Gastrocnemius medialis (tissue), 4 donors: ENCODE measurements around the gene HPCA. TPM values are rescaled to one million over a fixed set of nuclear protein-coding genes. Genes with fewer than 3 reads are reported as not detected.

Source experiments
- ATAC-seq, 2 donors: fragments of 150-250 bp; one replicate each; pipeline ENCODE4 v1.9.1; 2016
- DNase-seq, 2 donors: peaks; one replicate each; pipeline ENCODE4 v3.0.0-alpha.2; 2019
- H3K27ac ChIP-seq, 4 donors: fragments of 200-600 bp; sonication (generic); 1 replicate in 1 of 4; 2 replicates in 3 of 4; pipeline ENCODE4 v1.5.1; 2016 to 2018; ENCODE audit warnings: mild to moderate bottlenecking in 2 of 4, moderate library complexity in 1 of 4
- H3K27me3 ChIP-seq, 3 donors: fragments of 200-600 bp; sonication (generic) in 2 of 3; 1 replicate in 1 of 3; 2 replicates in 2 of 3; pipeline versions ENCODE4 v1.5.1 to v1.6.0; 2016 to 2019; ENCODE audit warnings: mild to moderate bottlenecking in 1 of 3, moderate library complexity in 1 of 3
- H3K36me3 ChIP-seq, 2 donors: fragments of 200-600 bp; sonication (generic) in 1 of 2; one replicate each; pipeline ENCODE4 v1.5.1; 2017 to 2018
- H3K4me1 ChIP-seq, 2 donors: fragments of 200-600 bp; sonication (generic) in 1 of 2; one replicate each; pipeline ENCODE4 v1.5.1; 2016 to 2017; ENCODE audit warnings: mild to moderate bottlenecking in 2 of 2
- H3K4me3 ChIP-seq, 4 donors: fragments of 200-600 bp; sonication (generic) in 3 of 4; 1 replicate in 1 of 4; 2 replicates in 3 of 4; pipeline ENCODE4 v1.5.1; 2016 to 2019; ENCODE audit warnings: mild to moderate bottlenecking in 2 of 4
- H3K9me3 ChIP-seq, 3 donors: fragments of 200-600 bp; sonication (generic) in 2 of 3; 1 replicate in 1 of 3; 2 replicates in 2 of 3; pipeline ENCODE4 v1.5.1; 2016 to 2019
- POLR2A ChIP-seq, 2 donors: fragments of 450-650 bp; IDR thresholded peaks; one replicate each; pipeline ENCODE4 v1.6.1; 2017; ENCODE audit warnings: antibody characterized with exemption in 2 of 2, mild to moderate bottlenecking in 2 of 2, moderate library complexity in 2 of 2
- in situ Hi-C, 4 donors: fragments of 200-750 bp; cut with MboI; loops; one replicate each; pipeline versions ENCODE4 v1.15.0 to v1.8.0; 2017; ENCODE audit warnings: low sequenced_read_pairs in 4 of 4
- intact Hi-C: fragments of 100-400 bp; cut with DNase I; formaldehyde crosslinking; loops from one replicate; pipeline ENCODE4 v1.15.1; 2023; ENCODE audit warnings: low total_unique reads
- total RNA-seq, 4 donors: library from RNA; depleted of rRNA; stranded (reverse); fragments of >200 nt; gene quantifications; one replicate each; pipeline versions ENCODE4 v1.1.0 to v1.2.3, GENCODE V29; 2016
- TF ChIP-seq, protein P1 (sequence below), 5 experiments: fragments of 450-650 bp in 3 of 5; fragments of 200-600 bp in 2 of 5; sonication (generic) in 2 of 5; IDR thresholded peaks in 4 of 5; conservative IDR thresholded peaks in 1 of 5; 1 replicate in 4 of 5; 2 replicates in 1 of 5; pipeline ENCODE4 v1.5.1; 2016 to 2019; ENCODE audit warnings: antibody characterized with exemption in 5 of 5, mild to moderate bottlenecking in 3 of 5, moderate library complexity in 3 of 5

HPCA gene
- total RNA-seq, 4 donors from 2014 or later = not detected

DNA sequence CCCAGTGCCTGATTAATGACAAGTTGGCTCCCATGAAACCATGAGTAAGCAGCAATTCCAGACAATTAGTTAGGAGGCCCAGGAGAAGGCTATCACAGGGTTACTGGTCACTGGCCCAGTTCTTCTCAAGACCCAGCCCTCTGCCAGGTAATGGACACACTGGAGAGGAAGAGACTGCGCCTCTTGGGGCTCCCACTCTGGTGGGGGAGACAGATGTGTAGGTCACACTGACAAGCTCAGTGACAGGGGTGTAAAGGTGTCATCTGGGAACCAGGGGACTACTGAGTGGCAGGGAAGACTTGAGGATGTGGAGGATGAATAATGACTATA lies 4.9 kb downstream of the HPCA start:
- DNase-seq (no peak), ATAC-seq (no peak)
- in situ Hi-C loops (no loop called here), intact Hi-C loops (no loop called here)
- H3K36me3 ChIP-seq = no peaks in the 10 kb centered on the region
- no peaks in the 10 kb centered on the region for H3K9me3 ChIP-seq
- no peak overlapping the region for H3K4me3 ChIP-seq
- peaks cover 6 to 9% of the 10 kb centered on the region in 2 donors for H3K4me1 ChIP-seq
- H3K27ac ChIP-seq = no peak overlapping the region
- peaks cover 39 to 47% (median 43%) of the 10 kb centered on the region in 3 donors for H3K27me3 ChIP-seq
- TF ChIP-seq, protein P1, sequence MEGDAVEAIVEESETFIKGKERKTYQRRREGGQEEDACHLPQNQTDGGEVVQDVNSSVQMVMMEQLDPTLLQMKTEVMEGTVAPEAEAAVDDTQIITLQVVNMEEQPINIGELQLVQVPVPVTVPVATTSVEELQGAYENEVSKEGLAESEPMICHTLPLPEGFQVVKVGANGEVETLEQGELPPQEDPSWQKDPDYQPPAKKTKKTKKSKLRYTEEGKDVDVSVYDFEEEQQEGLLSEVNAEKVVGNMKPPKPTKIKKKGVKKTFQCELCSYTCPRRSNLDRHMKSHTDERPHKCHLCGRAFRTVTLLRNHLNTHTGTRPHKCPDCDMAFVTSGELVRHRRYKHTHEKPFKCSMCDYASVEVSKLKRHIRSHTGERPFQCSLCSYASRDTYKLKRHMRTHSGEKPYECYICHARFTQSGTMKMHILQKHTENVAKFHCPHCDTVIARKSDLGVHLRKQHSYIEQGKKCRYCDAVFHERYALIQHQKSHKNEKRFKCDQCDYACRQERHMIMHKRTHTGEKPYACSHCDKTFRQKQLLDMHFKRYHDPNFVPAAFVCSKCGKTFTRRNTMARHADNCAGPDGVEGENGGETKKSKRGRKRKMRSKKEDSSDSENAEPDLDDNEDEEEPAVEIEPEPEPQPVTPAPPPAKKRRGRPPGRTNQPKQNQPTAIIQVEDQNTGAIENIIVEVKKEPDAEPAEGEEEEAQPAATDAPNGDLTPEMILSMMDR (IDR thresholded peaks at IDR 0.05 in 4 of 5, conservative IDR thresholded peaks at IDR 0.05 in 1 of 5) = no peak
- TF ChIP-seq POLR2A (IDR thresholded peaks at IDR 0.05) = no peak

DNA sequence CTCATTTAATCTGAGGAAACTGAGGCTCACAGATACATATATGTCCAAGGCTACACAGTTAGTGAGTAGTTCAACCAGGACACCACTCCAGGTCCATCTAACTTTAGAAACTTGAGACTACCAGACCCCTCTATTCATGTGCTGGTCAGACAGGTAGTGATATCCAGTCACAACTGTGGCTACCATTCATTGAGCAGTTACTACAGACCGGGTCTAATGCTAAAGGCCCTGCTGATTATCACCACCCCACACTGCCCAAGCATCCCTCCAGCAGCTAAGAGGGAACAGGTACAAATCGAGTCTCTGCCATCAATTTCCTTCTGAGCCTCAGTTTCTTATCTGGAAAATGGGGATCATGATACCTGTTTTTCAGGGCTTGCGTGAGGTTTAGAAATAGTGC lies 5.3 kb downstream of the HPCA start:
- Histone ChIP-seq H3K4me3 (no peak overlapping the region), H3K9me3 (no peaks in the 10 kb centered on the region), H3K36me3 (no peaks in the 10 kb centered on the region), H3K27ac (no peak overlapping the region), H3K4me1 (peaks cover 6 to 9% of the 10 kb centered on the region in 2 donors), H3K27me3 (peaks cover 36 to 45% (median 42%) of the 10 kb centered on the region in 3 donors)
- DNase-seq = no peak
- TF ChIP-seq, protein P1 (IDR thresholded peaks at IDR 0.05 in 4 of 5, conservative IDR thresholded peaks at IDR 0.05 in 1 of 5) = no peak
- no peak for TF ChIP-seq POLR2A (IDR thresholded peaks at IDR 0.05)
- intact Hi-C loops = no loop called here
- in situ Hi-C loops = no loop called here
- ATAC-seq = no peak

DNA sequence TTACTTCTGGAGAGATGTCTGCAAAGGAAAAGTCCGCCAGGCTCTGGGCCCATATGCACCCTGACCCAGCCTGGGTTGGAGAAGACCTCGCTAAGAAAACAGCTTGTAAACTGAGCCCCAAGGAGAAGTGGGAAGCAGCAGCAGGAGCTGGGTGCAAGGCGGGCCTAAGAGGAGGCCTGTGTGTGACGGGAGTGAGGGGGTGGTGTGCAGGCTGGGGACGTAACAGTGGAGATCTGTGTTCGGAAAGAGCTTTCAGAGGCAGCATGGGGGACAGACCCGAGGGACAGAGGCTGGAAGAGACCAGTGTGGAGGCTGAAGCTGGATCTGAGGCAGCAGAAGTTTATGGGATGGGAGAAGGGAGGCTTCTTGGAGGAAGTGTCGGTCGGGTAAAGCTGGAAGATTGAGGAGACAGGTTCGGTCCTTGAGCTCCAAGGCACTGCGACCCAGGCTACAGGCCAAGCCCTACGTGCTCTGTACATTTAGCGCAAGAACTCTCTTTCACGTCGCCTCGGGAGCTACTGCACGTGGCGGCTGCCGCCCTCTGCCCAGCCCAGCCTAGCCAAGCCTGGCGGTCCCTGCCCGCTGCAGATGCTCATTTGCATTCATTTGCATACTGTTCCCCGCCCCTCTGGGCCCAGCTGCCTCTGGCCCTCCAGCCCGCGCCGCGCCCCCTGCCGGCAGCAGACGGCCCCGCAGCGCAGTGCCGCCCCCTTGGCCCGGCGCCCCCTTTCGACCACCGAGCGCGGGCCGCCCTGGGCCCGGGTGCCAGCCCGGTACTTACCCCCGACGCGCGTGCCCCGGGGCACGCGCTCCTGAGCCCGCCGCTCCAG lies 6.3 kb downstream of the HPCA start:
- Histone ChIP-seq H3K27me3 (peaks cover 29 to 36% (median 32%) of the 10 kb centered on the region in 3 donors), H3K36me3 (no peaks in the 10 kb centered on the region), H3K4me1 (peaks cover 6 to 9% of the 10 kb centered on the region in 2 donors), H3K27ac (no peak overlapping the region), H3K9me3 (no peaks in the 10 kb centered on the region), H3K4me3 (peak overlapping the region; percentile 34 to 53 (median 45))
- TF ChIP-seq POLR2A (IDR thresholded peaks at IDR 0.05) = no peak
- TF ChIP-seq, protein P1 (IDR thresholded peaks at IDR 0.05 in 4 of 5, conservative IDR thresholded peaks at IDR 0.05 in 1 of 5) = peak in 4 of 5 experiments; percentile 7 to 55 (median 24)
- ATAC-seq = no peak
- intact Hi-C loops = no loop called here
- DNase-seq = no peak
- in situ Hi-C loops = no loop called here

DNA sequence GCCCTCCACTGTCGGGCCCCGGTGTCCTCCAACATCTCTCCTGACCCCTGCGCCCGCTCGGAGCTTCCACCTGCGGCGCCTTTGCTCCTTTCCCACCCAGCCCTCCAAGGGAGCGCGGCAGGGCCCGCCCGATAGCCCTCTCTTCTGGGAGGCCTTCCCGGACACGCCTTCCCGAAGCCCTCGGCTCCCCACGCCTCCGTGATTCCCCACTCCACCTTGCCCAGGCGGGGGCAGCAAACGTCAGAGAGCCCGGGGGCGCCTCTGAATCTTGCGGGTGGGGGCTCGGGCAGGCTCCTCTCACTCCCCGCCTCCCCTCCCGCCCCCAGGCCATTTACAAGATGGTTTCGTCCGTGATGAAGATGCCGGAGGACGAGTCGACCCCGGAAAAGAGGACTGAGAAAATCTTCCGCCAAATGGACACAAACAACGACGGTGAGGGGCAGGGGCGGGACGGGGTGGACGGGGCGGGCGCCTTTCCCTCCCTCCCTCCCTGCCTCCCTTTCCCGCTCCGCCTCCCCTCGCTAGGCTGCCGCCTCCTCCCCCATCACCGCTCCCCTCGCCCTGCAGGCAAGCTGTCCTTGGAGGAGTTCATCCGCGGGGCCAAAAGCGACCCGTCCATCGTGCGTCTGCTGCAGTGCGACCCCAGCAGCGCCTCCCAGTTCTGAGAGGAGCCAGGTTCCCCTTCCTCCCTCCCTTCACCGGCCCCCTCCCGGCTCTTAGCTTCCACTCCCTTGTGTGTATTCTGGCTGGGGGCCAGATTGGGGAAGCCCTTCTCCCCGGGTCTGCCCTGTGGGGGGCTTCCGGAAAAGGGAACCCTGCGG lies 7.1 kb downstream of the HPCA start:
- in situ Hi-C loops = no loop called here
- TF ChIP-seq POLR2A (IDR thresholded peaks at IDR 0.05) = no peak
- Histone ChIP-seq H3K4me1 (peaks cover 6 to 9% of the 10 kb centered on the region in 2 donors), H3K27ac (no peak overlapping the region), H3K36me3 (no peaks in the 10 kb centered on the region), H3K4me3 (peak overlapping the region; percentile 34 to 53 (median 45)), H3K9me3 (no peaks in the 10 kb centered on the region), H3K27me3 (peaks cover 25 to 30% (median 29%) of the 10 kb centered on the region in 3 donors)
- ATAC-seq (no peak), DNase-seq (no peak)
- intact Hi-C loops = no loop called here

DNA sequence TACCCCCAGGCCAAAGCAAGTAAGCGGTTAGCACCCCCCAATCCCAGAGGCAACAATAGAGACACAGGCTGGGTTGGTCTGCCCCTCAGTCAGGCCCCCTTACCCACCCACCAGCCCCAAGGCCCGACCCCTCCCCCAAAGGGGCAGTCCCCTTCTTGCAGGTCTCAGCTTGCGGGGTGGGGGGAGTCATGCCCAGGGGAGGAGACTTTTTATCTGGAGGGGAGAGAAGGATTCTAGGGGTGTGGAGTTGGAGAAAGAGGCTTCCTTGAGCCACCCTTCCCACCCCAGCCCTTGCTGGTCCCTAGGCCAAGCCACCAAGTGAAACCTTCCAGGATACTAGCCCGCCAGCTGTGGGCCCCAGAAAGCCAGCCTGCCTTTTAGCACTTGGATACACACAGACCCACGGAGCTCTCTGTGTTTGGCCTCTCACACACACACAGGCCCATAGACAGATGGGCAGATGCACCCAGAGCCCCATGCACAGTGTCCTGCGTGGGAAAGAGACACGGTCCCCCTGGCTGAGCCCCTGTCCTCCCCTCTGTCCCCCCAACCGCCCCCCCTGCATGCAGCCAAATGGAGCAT lies 7.8 kb downstream of the HPCA start:
- intact Hi-C loops = no loop called here
- Histone ChIP-seq H3K4me3 (peak overlapping the region in 1 of 4 donors; percentile 44), H3K9me3 (no peaks in the 10 kb centered on the region), H3K27ac (no peak overlapping the region), H3K27me3 (peaks cover 23 to 30% (median 29%) of the 10 kb centered on the region in 3 donors), H3K4me1 (peaks cover 6 to 9% of the 10 kb centered on the region in 2 donors), H3K36me3 (no peaks in the 10 kb centered on the region)
- DNase-seq (no peak), ATAC-seq (no peak)
- in situ Hi-C loops = no loop called here
- no peak for TF ChIP-seq POLR2A (IDR thresholded peaks at IDR 0.05)
- TF ChIP-seq, protein P1 (IDR thresholded peaks at IDR 0.05 in 4 of 5, conservative IDR thresholded peaks at IDR 0.05 in 1 of 5) = no peak
